Ovary (tissue), 9 donors: ENCODE data around the gene DDHD1. TPM values are rescaled to one million over a fixed set of nuclear protein-coding genes. Genes with fewer than 3 reads are reported as not detected.

Experiments
- DNase-seq, 5 donors: peaks; one replicate each; pipeline ENCODE4 v3.0.0-alpha.2; 2019 to 2020
- H3K27ac ChIP-seq, 2 donors: fragments of 200-600 bp; one replicate each; pipeline versions ENCODE4 v1.5.1 to v1.8.0; 2019 to 2022
- H3K27me3 ChIP-seq: fragments of 200-600 bp; one replicate; pipeline ENCODE4 v1.8.0; 2022
- H3K36me3 ChIP-seq: fragments of 200-600 bp; sonication (generic); one replicate; pipeline ENCODE4 v1.5.1; 2019
- H3K4me1 ChIP-seq: one replicate; pipeline ENCODE4 v1.8.1; 2013; ENCODE audit warnings: mild to moderate bottlenecking, moderate library complexity; ENCODE audit not compliant: insufficient read depth
- H3K4me3 ChIP-seq: fragments of 200-600 bp; sonication (generic); one replicate; pipeline ENCODE4 v1.5.1; 2017
- H3K9me3 ChIP-seq, 2 donors: fragments of 200-600 bp in 1 of 2; sonication (generic) in 1 of 2; one replicate each; pipeline versions ENCODE4 v1.5.1 to v1.8.1; 2013 to 2019; ENCODE audit warnings: mild to moderate bottlenecking in 1 of 2, moderate library complexity in 1 of 2
- EP300 ChIP-seq: sonication (generic); formaldehyde crosslinking; IDR thresholded peaks from one replicate; pipeline ENCODE4 v1.6.1; 2017; ENCODE audit warnings: antibody characterized with exemption
- POLR2A ChIP-seq: fragments of 450-650 bp; IDR thresholded peaks from one replicate; pipeline ENCODE4 v1.6.1; 2017; ENCODE audit warnings: antibody characterized with exemption, mild to moderate bottlenecking, moderate library complexity
- WGBS, 3 donors: extraction: QIAGEN DNeasy Blood & Tissue Kit in 1 of 3; methylation state at CpG; one replicate each; pipeline versions ENCODE4 v1.1.5 to v1.1.7; 2013 to 2017; 5-methylcytosine and 5-hydroxymethylcytosine counted together
- intact Hi-C, 4 donors: fragments of 100-400 bp; cut with DNase I; formaldehyde crosslinking; loops; one replicate each; pipeline versions ENCODE4 v1.11.0 to v1.15.1; 2022 to 2023
- polyA plus RNA-seq, 2 donors: library from polyadenylated mRNA; stranded (reverse); fragments of 200-250 nt in 1 of 2; fragments of 350-450 nt in 1 of 2; fragmentation: Illumina TruSeq in 1 of 2; extraction: RNeasy Lipid Tissue Mini Kit (QIAGEN cat#74804) in 1 of 2; gene quantifications; one replicate each; pipeline ENCODE4 v1.2.3, GENCODE V29; 2013 to 2014
- total RNA-seq, 7 donors: library from RNA; depleted of rRNA in 2 of 7; stranded (reverse); fragments of >200 nt in 2 of 7; fragmentation: NEBNext Ultra II Directional in 3 of 7; extraction: Animal tissue kit (Norgen Biotek cat#: 25700) in 3 of 7; gene quantifications; one replicate each; pipeline versions ENCODE4 v1.1.0 to v1.2.4, GENCODE V29; 2016 to 2023
- TF ChIP-seq, protein P1 (sequence below), 3 donors: fragments of 450-650 bp in 2 of 3; fragments of 200-600 bp in 1 of 3; IDR thresholded peaks; one replicate each; pipeline versions ENCODE4 v1.5.1 to v1.8.0; 2016 to 2022; ENCODE audit warnings: antibody characterized with exemption in 3 of 3, mild to moderate bottlenecking in 1 of 3
- donor health status: DM: no; HTN: no; CAD: no; lungs with moderate emphysema.
- donor health status: DM: no; HTN: no; CAD: no.
- donor health status: Bipolar disorder and iron deficiency.
- donor health status: DM: yes; HTN: yes; CAD: no.
- donor health status: DM: no; HTN: no; CAD: no.
- donor health status: DM: yes; HTN: yes; CAD: no.

Gene DDHD1
- total and polyA plus RNA-seq, 9 donors = 4.6 to 21.9 (median 18.8) TPM

DNA sequence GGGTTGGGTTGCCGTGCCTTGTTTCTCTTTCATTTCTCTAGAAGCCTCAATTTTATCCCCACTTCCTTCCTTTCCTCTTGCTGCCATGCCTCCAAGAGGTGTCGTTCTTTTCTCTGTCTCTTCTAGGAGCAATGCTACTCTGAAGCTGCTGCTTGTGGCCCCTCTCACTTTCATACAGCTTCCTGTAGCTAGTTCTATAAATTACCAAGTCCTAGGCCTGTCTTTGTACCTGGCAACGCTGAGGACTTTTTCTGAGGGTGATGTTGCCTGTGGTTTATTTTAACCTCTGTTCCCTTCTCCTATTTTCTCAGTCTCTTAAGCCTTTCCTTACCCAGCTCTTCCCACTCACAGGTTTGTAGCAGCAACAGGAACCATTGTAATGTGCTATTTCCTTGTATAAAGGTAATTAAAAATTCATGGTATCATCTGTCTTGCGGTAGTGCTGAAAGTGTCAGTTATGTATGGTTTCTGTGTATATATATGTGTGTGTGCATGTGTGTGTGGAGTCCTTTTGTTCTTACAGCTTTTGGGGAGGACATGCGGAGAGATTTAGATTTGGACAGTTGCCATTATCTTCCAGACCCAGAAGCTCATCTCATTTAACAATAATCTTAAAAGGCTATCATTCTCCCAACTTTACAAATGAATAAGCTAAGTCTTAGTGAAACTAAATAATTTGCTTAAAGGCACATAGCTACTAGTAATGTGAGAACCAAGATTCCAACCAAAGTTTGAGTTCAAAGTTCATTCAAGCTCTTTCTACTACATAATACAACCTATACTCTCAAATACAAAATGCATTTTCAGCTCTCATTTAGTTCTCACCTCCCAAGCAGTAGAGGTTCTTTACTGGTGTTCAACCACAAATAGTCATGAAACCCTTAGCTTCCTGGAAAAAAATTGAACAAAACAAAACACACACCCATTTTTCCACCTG lies 43.8 kb downstream of the DDHD1 start:
- Histone ChIP-seq H3K4me1 (no peaks in the 10 kb centered on the region), H3K27ac (no peak overlapping the region), H3K4me3 (no peak overlapping the region), H3K36me3 (no peaks in the 10 kb centered on the region), H3K27me3 (no peaks in the 10 kb centered on the region), H3K9me3 (no peaks in the 10 kb centered on the region)
- intact Hi-C loops = no loop called here
- WGBS, 3 donors = 68 to 73% (median 69%) methylated on average over 5 of the region's 5 CpGs
- DNase-seq = no peak
- TF ChIP-seq, protein P1, sequence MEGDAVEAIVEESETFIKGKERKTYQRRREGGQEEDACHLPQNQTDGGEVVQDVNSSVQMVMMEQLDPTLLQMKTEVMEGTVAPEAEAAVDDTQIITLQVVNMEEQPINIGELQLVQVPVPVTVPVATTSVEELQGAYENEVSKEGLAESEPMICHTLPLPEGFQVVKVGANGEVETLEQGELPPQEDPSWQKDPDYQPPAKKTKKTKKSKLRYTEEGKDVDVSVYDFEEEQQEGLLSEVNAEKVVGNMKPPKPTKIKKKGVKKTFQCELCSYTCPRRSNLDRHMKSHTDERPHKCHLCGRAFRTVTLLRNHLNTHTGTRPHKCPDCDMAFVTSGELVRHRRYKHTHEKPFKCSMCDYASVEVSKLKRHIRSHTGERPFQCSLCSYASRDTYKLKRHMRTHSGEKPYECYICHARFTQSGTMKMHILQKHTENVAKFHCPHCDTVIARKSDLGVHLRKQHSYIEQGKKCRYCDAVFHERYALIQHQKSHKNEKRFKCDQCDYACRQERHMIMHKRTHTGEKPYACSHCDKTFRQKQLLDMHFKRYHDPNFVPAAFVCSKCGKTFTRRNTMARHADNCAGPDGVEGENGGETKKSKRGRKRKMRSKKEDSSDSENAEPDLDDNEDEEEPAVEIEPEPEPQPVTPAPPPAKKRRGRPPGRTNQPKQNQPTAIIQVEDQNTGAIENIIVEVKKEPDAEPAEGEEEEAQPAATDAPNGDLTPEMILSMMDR (IDR thresholded peaks at IDR 0.05) = no peak
- no peak for TF ChIP-seq POLR2A
- no peak for TF ChIP-seq EP300

DNA sequence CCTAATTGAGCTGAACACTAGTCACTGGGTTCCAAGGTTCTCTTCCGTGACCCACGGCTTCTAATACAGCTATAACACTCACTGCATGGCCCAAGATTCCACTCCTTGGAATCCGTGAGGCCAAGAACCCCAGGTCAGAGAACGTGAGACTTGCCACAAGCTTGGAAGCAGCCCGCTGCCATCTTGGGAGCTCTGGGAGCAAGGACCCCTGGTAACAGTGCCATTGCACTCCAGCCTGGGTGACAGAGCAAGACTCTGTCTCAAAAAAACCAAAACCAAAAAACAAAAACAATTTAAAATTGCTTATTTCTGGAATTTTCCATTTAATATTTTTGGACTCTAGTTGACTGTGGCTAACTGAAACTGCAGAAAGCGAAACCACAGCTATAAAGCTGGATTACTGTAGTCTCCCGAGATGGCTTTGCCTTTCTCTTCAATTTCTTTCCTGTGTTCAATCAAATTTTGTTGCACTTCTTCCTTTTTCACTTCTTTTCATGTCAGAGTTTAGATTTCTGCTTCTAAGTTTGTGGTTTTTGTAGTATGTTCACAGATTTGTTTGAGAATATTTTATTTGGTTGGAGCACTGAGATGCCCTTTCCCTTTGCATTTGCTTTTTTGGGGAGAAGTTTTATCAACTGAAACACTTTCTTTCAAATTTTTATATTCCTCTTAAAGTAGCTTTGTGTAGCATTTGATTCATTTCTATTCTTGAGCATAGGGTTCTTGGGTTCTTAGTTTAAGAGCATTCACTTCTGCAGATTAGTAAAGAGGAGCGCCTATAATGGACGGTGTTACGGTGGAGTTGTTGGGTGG lies 44.6 kb downstream of the DDHD1 start:
- H3K4me1 ChIP-seq = no peaks in the 10 kb centered on the region
- WGBS, 3 donors = 89 to 94% (median 93%) methylated on average over 10 of the region's 10 CpGs
- no peak overlapping the region for H3K27ac ChIP-seq
- no peaks in the 10 kb centered on the region for H3K36me3 ChIP-seq
- H3K9me3 ChIP-seq = no peaks in the 10 kb centered on the region
- no peaks in the 10 kb centered on the region for H3K27me3 ChIP-seq
- intact Hi-C loops = no loop called here
- no peak overlapping the region for H3K4me3 ChIP-seq
- DNase-seq = no peak
- TF ChIP-seq, protein P1 (IDR thresholded peaks at IDR 0.05) = no peak
- TF ChIP-seq EP300 (no peak), POLR2A (no peak)

DNA sequence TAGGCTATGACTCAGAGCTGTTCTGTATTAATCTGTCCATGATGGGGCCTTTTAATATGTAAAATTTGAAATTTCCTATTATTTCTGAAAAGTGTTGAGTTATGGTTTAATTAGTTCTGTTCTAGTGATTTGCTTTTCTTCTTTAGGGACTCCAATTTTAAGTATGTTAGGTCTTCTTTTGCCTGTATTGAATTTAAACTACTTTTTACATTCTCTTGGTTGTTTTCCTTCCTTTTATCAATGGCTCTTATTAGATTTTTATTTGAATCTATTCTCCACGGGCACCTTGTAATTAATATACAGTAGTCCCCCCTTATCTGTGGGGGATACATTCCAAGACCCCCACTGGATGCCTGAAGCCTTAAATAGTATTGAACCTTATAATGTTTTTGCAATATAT lies 46.4 kb downstream of the DDHD1 start:
- no peak overlapping the region for H3K4me3 ChIP-seq
- H3K27ac ChIP-seq = no peak overlapping the region
- no peaks in the 10 kb centered on the region for H3K4me1 ChIP-seq
- intact Hi-C loops = no loop called here
- no peaks in the 10 kb centered on the region for H3K9me3 ChIP-seq
- WGBS, 3 donors = 96 to 100% (median 97%) methylated on average over 1 of the region's 1 CpG
- no peak for TF ChIP-seq EP300
- TF ChIP-seq, protein P1 (IDR thresholded peaks at IDR 0.05) = no peak
- no peaks in the 10 kb centered on the region for H3K36me3 ChIP-seq
- no peak for DNase-seq
- no peaks in the 10 kb centered on the region for H3K27me3 ChIP-seq

DNA sequence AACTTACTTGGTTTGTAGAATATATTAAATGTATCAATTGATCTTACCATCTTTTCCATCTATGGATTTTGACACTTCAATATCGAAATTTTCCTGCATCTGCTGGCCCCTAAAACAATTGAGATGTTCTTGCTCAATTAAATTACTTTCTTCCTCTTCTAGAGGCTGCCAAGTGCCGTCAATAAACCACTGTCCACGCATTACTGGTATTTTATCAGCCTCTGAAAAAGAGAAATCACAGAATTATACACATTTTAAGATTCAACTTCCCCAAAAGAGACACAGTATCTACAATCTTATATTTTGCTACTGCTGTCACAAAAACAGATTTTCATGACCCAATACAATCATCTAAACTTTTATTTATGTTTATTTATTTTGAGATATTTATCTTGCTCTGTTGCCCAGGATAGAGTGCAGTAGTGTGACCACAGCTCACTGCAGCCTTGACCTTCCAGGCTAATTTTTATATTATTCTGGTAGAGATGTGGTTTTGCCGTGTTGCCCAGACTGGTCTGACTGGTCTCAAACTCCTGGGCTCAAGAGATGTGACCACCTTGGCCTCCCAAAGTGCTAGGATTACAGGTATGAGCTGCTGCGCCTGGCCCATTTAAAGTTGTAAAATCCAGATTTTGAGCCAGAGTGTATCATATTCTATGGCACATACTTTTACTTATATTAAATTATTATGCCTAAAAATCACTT lies 49.3 kb downstream of the DDHD1 start:
- H3K36me3 ChIP-seq = no peaks in the 10 kb centered on the region
- no peak for DNase-seq
- TF ChIP-seq, protein P1 (IDR thresholded peaks at IDR 0.05) = no peak
- no peaks in the 10 kb centered on the region for H3K27me3 ChIP-seq
- H3K4me3 ChIP-seq = no peak overlapping the region
- no peaks in the 10 kb centered on the region for H3K4me1 ChIP-seq
- H3K27ac ChIP-seq = no peak overlapping the region
- intact Hi-C loops = no loop called here
- 93 to 97% (median 94%) methylated on average over 5 of the region's 5 CpGs for WGBS, 3 donors
- no peaks in the 10 kb centered on the region for H3K9me3 ChIP-seq
